Effector memory CD4-positive, alpha-beta T cell (primary cell): Measurements from ENCODE around the gene EPS15.
"Not testable (repeated sequence)": the region's sequence is repeated elsewhere in the genome, so short reads cannot be mapped to it uniquely, and the experiment has no call there.

Experiments used
- DNase-seq, 3 donors: peaks; one replicate each; pipeline ENCODE4 v3.0.0-alpha.2; 2020
- H3K27ac ChIP-seq: 2 replicates; pipeline ENCODE4 v1.7.0; 2013; ENCODE audit warnings: mild to moderate bottlenecking, low read length, moderate library complexity; ENCODE audit not compliant: insufficient read depth, poor library complexity, severe bottlenecking
- H3K27me3 ChIP-seq: replicated peaks from 2 replicates; pipeline ENCODE4 v1.7.0; 2013; ENCODE audit warnings: mild to moderate bottlenecking, low read length; ENCODE audit not compliant: insufficient read depth, control insufficient read depth, poor library complexity, severe bottlenecking
- H3K36me3 ChIP-seq: 2 replicates; pipeline ENCODE4 v1.7.0; 2013; ENCODE audit warnings: mild to moderate bottlenecking, low read length, moderate library complexity; ENCODE audit not compliant: control insufficient read depth, insufficient read depth
- H3K4me1 ChIP-seq: 2 replicates; pipeline ENCODE4 v1.7.0; 2013; ENCODE audit warnings: low read length, mild to moderate bottlenecking; ENCODE audit not compliant: control insufficient read depth, insufficient read depth, poor library complexity, severe bottlenecking
- H3K4me3 ChIP-seq: 2 replicates; pipeline ENCODE4 v1.7.0; 2013; ENCODE audit warnings: low read length, low read depth, mild to moderate bottlenecking; ENCODE audit not compliant: insufficient read depth, poor library complexity, severe bottlenecking
- H3K9me3 ChIP-seq: 2 replicates; pipeline ENCODE4 v1.7.0; 2013; ENCODE audit warnings: mild to moderate bottlenecking, low read length, moderate library complexity; ENCODE audit not compliant: control insufficient read depth

Gene EPS15

GRCh38 chr1:51516649-51517158, 2.4 kb downstream of the EPS15 start:
- H3K4me1 ChIP-seq: peaks cover 32% of the 10 kb centered on the region
- DNase-seq: no peak
- no peaks in the 10 kb centered on the region for H3K9me3 ChIP-seq
- no peaks in the 10 kb centered on the region for H3K27me3 ChIP-seq
- no peaks in the 10 kb centered on the region for H3K36me3 ChIP-seq
- no peak overlapping the region for H3K27ac ChIP-seq
- peak overlapping the region; percentile 2 for H3K4me3 ChIP-seq

- Histone ChIP-seq H3K4me3 (no peak overlapping the region), H3K27me3 (no peaks in the 10 kb centered on the region), H3K4me1 (peaks cover 32% of the 10 kb centered on the region), H3K27ac (no peak overlapping the region), H3K36me3 (no peaks in the 10 kb centered on the region), H3K9me3 (no peaks in the 10 kb centered on the region)
- DNase-seq: no peak
These were observed 3.0 kb downstream of the EPS15 start for GRCh38 chr1:51515982-51516648.

DNA sequence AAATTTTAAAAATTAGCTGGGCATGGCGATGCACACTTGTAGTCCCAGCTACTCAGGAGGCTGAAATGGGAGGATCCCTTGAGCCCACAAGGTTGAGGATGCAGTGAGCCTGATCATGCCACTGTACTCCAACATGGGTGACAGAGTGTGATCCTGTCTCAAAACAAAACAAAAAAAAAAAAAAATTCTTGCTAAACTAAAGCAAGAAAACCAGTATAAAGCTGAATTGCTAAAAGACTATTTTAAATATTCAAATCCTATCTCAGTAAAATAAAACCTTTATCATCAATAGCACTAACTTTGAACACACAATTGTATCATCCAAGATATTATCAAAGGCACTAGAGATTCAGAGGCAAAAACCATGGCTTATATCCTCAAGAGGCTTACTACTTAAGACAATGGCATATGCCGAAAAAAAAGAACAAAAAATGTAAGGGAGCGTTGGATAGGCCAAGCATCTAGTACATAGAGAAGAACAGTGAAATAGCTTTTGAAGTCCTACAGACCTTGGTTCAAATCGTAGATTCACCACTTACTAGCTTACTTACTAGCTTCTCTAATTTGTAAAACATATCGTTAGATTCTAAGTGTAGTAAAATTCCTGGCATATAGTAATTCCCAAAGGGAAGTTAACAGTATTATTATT, 3.6 kb downstream of the EPS15 start:
- Histone ChIP-seq H3K27me3 (no peaks in the 10 kb centered on the region), H3K27ac (peak overlapping the region; percentile 49), H3K4me3 (peak overlapping the region; percentile 22), H3K4me1 (peaks cover 27% of the 10 kb centered on the region), H3K36me3 (no peaks in the 10 kb centered on the region), H3K9me3 (no peaks in the 10 kb centered on the region)
- DNase-seq: no peak

GRCh38 chr1:51514733-51515132, 4.3 kb downstream of the EPS15 start:
- no peak for DNase-seq
- Histone ChIP-seq H3K4me1 (peaks cover 22% of the 10 kb centered on the region), H3K27me3 (no peaks in the 10 kb centered on the region), H3K36me3 (peaks cover 4% of the 10 kb centered on the region), H3K27ac (peak overlapping the region; percentile 49), H3K4me3 (peak overlapping the region; percentile 22), H3K9me3 (no peaks in the 10 kb centered on the region)

GRCh38 chr1:51512606-51513005, 6.5 kb downstream of the EPS15 start:
- Histone ChIP-seq H3K4me3 (no peak overlapping the region), H3K27ac (no peak overlapping the region), H3K9me3 (no peaks in the 10 kb centered on the region), H3K36me3 (peaks cover 4% of the 10 kb centered on the region), H3K4me1 (peaks cover 21% of the 10 kb centered on the region), H3K27me3 (no peaks in the 10 kb centered on the region)
- DNase-seq: no peak

GRCh38 chr1:51512120-51512519, 6.9 kb downstream of the EPS15 start:
- peaks cover 16% of the 10 kb centered on the region for H3K4me1 ChIP-seq
- H3K36me3 ChIP-seq: peaks cover 4% of the 10 kb centered on the region
- H3K27ac ChIP-seq: no peak overlapping the region
- H3K27me3 ChIP-seq: no peaks in the 10 kb centered on the region
- H3K9me3 ChIP-seq: no peaks in the 10 kb centered on the region
- no peak for DNase-seq
- no peak overlapping the region for H3K4me3 ChIP-seq

DNA sequence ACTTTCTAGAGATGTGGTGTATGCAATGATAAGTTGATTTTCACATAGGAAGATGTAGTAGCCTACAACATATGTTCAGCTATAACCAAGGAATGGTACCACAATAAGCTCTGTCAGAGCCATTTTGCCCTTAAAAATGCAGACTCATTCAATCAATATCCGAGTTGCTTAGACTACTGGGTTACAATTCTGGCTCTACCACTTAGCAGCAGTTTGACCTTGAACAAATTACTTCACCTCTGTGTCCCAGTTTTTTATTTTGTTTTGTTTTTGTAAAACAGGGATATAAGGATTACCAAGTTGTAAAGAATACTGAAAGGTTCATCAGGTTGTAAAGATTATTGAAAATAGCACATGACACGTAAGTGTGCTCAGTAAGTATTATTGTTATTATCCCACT, 9.3 kb downstream of the EPS15 start:
- Histone ChIP-seq H3K27me3 (no peaks in the 10 kb centered on the region), H3K27ac (no peak overlapping the region), H3K9me3 (no peaks in the 10 kb centered on the region), H3K36me3 (peaks cover 4% of the 10 kb centered on the region), H3K4me1 (peaks cover 5% of the 10 kb centered on the region), H3K4me3 (no peak overlapping the region)
- no peak for DNase-seq

GRCh38 chr1:51506537-51506936, 12.5 kb downstream of the EPS15 start:
- no peak overlapping the region for H3K27ac ChIP-seq

DNA sequence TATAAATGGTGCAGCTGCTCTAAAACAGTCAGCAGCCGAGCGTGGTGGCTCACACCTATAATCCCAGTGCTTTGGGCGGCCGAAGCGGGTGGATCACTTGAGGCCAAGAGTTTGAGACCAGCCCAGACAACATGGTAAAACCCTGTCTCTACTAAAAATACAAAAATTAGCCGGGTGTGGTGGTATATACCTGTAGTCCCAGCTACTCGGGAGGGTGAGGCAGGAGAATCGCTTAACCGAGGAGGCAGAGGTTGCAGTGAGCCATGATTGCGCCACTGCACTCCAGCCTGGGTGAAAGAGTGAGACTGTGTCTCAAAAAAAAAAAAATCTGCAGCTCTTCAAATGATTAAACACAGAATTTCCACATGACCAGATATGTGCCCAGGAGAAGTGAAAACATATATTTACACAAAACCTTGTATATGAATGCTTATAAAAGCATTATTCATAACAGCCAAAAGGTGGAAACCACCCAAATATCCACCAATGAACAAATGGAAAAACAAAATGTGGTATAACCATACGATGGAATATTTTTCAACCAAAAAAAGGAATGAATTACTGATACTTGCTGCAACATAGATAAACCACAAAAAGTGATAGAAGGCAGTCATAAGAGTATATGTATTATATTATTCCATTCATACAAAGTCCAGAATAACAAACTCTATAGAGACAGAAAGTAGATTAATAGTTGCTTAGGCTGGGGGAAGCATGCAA, 14.1 kb downstream of the EPS15 start:
- no peak for DNase-seq

More at GRCh38 chr1:51506537-51506936, 12.5 kb downstream of the EPS15 start:
- H3K9me3 ChIP-seq: no peaks in the 10 kb centered on the region
- no peaks in the 10 kb centered on the region for H3K4me1 ChIP-seq
- peaks cover 4% of the 10 kb centered on the region for H3K36me3 ChIP-seq
- no peak for DNase-seq
- H3K27me3 ChIP-seq: no peaks in the 10 kb centered on the region
- H3K4me3 ChIP-seq: no peak overlapping the region

GRCh38 chr1:51501218-51501630, 17.8 kb downstream of the EPS15 start:
- H3K4me1 ChIP-seq, H3K9me3 ChIP-seq, H3K27me3 ChIP-seq, H3K4me3 ChIP-seq, H3K27ac ChIP-seq, DNase-seq, H3K36me3 ChIP-seq: not testable (repeated sequence)

More for the DNA sequence above, 14.1 kb downstream of the EPS15 start:
- Histone ChIP-seq H3K9me3 (no peaks in the 10 kb centered on the region), H3K27ac (no peak overlapping the region), H3K36me3 (no peaks in the 10 kb centered on the region), H3K27me3 (no peaks in the 10 kb centered on the region), H3K4me1 (no peaks in the 10 kb centered on the region), H3K4me3 (no peak overlapping the region)
